GM23338 (cell line): ENCODE measurements around the gene AFM. TPM values are rescaled to one million over a fixed set of nuclear protein-coding genes. Genes with fewer than 3 reads are reported as not detected.

Experiments used
- ATAC-seq: fragments of 200-7000 bp; cut with Tn5 transposase; 3 replicates; pipeline ENCODE4 v1.9.1; 2020
- DNase-seq: peaks from one replicate; pipeline ENCODE4 v3.0.0-alpha.2; 2015; ENCODE audit warnings: low spot score
- H2AFZ ChIP-seq: fragments of 200-600 bp; sonication (generic); 2 replicates; pipeline ENCODE4 v1.8.0; 2016; ENCODE audit warnings: antibody characterized with exemption, mild to moderate bottlenecking, moderate library complexity
- H3F3A ChIP-seq: fragments of 200-600 bp; sonication (generic); replicated peaks from 2 replicates; pipeline ENCODE4 v1.8.0; 2017; ENCODE audit warnings: antibody characterized with exemption, mixed run types, low read depth
- H3K27ac ChIP-seq: fragments of 200-600 bp; sonication (generic); 2 replicates; pipeline ENCODE4 v1.6.1; 2016; ENCODE audit warnings: low read depth
- H3K27me3 ChIP-seq: fragments of 200-600 bp; sonication (generic); 2 replicates; pipeline ENCODE4 v1.8.0; 2016; ENCODE audit warnings: mild to moderate bottlenecking, mixed run types, moderate library complexity; ENCODE audit not compliant: insufficient read depth
- H3K36me3 ChIP-seq: fragments of 200-600 bp; sonication (generic); 2 replicates; pipeline ENCODE4 v1.8.0; 2016; ENCODE audit warnings: mild to moderate bottlenecking; ENCODE audit not compliant: insufficient read depth
- H3K4me1 ChIP-seq: fragments of 200-600 bp; sonication (generic); 2 replicates; pipeline ENCODE4 v1.8.0; 2016; ENCODE audit warnings: mild to moderate bottlenecking, moderate library complexity; ENCODE audit not compliant: insufficient read depth
- H3K4me2 ChIP-seq: fragments of 200-600 bp; sonication (generic); 2 replicates; pipeline ENCODE4 v1.7.1; 2017; ENCODE audit warnings: mixed run types
- H3K4me3 ChIP-seq: fragments of 200-600 bp; sonication (generic); 2 replicates; pipeline ENCODE4 v1.6.1; 2016; ENCODE audit warnings: mixed run types
- H3K79me2 ChIP-seq: fragments of 200-600 bp; sonication (generic); replicated peaks from 2 replicates; pipeline ENCODE4 v1.8.0; 2017; ENCODE audit warnings: mild to moderate bottlenecking; ENCODE audit not compliant: insufficient read depth
- H3K9me2 ChIP-seq: fragments of 200-600 bp; sonication (generic); 2 replicates; pipeline ENCODE4 v1.8.0; 2017; ENCODE audit not compliant: insufficient read depth
- H4K20me1 ChIP-seq: fragments of 200-600 bp; sonication (generic); replicated peaks from 2 replicates; pipeline ENCODE4 v1.8.0; 2017; ENCODE audit warnings: mild to moderate bottlenecking; ENCODE audit not compliant: insufficient read depth
- H3K27ac Mint-ChIP-seq: 2 replicates; pipeline ENCODE4 v1.8.0; 2020; ENCODE audit warnings: inconsistent platforms, mild to moderate bottlenecking, moderate library complexity, mixed read lengths
- H3K27me3 Mint-ChIP-seq: 3 replicates; pipeline ENCODE4 v1.8.0; 2022; ENCODE audit warnings: low read depth, mild to moderate bottlenecking, moderate library complexity, mixed read lengths, inconsistent platforms; ENCODE audit not compliant: insufficient read depth, poor library complexity
- H3K36me3 Mint-ChIP-seq: 3 replicates; pipeline ENCODE4 v1.8.0; 2021; ENCODE audit warnings: low read depth, mild to moderate bottlenecking, inconsistent platforms, moderate library complexity, mixed read lengths
- H3K4me1 Mint-ChIP-seq: 3 replicates; pipeline ENCODE4 v1.8.0; 2020; ENCODE audit warnings: mild to moderate bottlenecking, inconsistent platforms, mixed read lengths
- H3K4me3 Mint-ChIP-seq: 3 replicates; pipeline ENCODE4 v1.8.0; 2021; ENCODE audit warnings: moderate library complexity, mild to moderate bottlenecking, inconsistent platforms, mixed read lengths
- H3K9me3 Mint-ChIP-seq: 3 replicates; pipeline ENCODE4 v1.8.0; 2020; ENCODE audit warnings: moderate library complexity, mild to moderate bottlenecking, inconsistent platforms, mixed read lengths
- CREB1 ChIP-seq: fragments of 250-450 bp; sonication (Bioruptor Pico); IDR thresholded peaks from 2 replicates; pipeline ENCODE4 v1.5.0; 2020; ENCODE audit warnings: low read depth, mild to moderate bottlenecking, moderate library complexity
- CTCF ChIP-seq, 2 experiments: fragments of 200-600 bp in 1 of 2; sonication (generic) in 1 of 2; conservative IDR thresholded peaks; 2 replicates each; pipeline versions ENCODE4 v1.5.1 to v1.6.1; 2016 to 2017; ENCODE audit warnings: antibody characterized with exemption in 2 of 2, low read depth in 2 of 2, mild to moderate bottlenecking in 2 of 2, moderate library complexity in 1 of 2
- ETS1 ChIP-seq: IDR thresholded peaks from 2 replicates; pipeline ENCODE4 v1.6.1; 2016; ENCODE audit warnings: antibody characterized with exemption
- EZH2 ChIP-seq: fragments of 200-600 bp; sonication (generic); IDR thresholded peaks from one replicate; pipeline ENCODE4 v1.8.0; 2017; ENCODE audit warnings: antibody characterized with exemption, mild to moderate bottlenecking, low read depth; ENCODE audit not compliant: unreplicated experiment
- EZH2phosphoT487 ChIP-seq: fragments of 200-600 bp; sonication (generic); IDR thresholded peaks from one replicate; pipeline ENCODE4 v1.8.1; 2018; ENCODE audit warnings: antibody characterized with exemption; ENCODE audit not compliant: unreplicated experiment
- JUNB ChIP-seq: IDR thresholded peaks from one replicate; pipeline ENCODE4 v1.6.1; 2016; ENCODE audit warnings: antibody characterized with exemption; ENCODE audit not compliant: unreplicated experiment
- POLR2AphosphoS5 ChIP-seq: IDR thresholded peaks from 2 replicates; pipeline ENCODE4 v1.6.1; 2016; ENCODE audit warnings: antibody characterized with exemption, low read depth
- REST ChIP-seq: IDR thresholded peaks from one replicate; pipeline ENCODE4 v1.6.1; 2018; ENCODE audit warnings: antibody characterized with exemption; ENCODE audit not compliant: unreplicated experiment
- STAT1 ChIP-seq: IDR thresholded peaks from one replicate; pipeline ENCODE4 v1.6.1; 2016; ENCODE audit warnings: antibody characterized with exemption; ENCODE audit not compliant: unreplicated experiment
- ZNF114 ChIP-seq: fragments of 250-450 bp; sonication (Bioruptor Pico); IDR thresholded peaks from 2 replicates; pipeline ENCODE4 v1.5.0; 2020; ENCODE audit warnings: mild to moderate bottlenecking, moderate library complexity
- ZNF331 ChIP-seq: fragments of 250-450 bp; sonication (Bioruptor Pico); IDR thresholded peaks from 2 replicates; pipeline ENCODE4 v1.5.0; 2020; ENCODE audit warnings: low read depth, mild to moderate bottlenecking, moderate library complexity
- ZNF462 ChIP-seq: fragments of 250-450 bp; sonication (Bioruptor Pico); IDR thresholded peaks from 2 replicates; pipeline ENCODE4 v1.5.0; 2020; ENCODE audit warnings: mild to moderate bottlenecking, moderate library complexity
- polyA plus RNA-seq: library from polyadenylated mRNA; unstranded; fragments of >200 nt; fragmentation: Nextera tagmentation; extraction: Ambion mirVana; gene quantifications from 2 replicates; pipeline ENCODE4 v1.2.1, GENCODE V29; 2016
- total RNA-seq: library from RNA; depleted of rRNA; stranded (reverse); fragments of >200 nt; shearing (Covaris generic); gene quantifications from 2 replicates; pipeline ENCODE4 v1.2.3, GENCODE V29; 2014

AFM gene
- total and polyA plus RNA-seq, 2 experiments from 2014 or later: not detected

- H2AFZ ChIP-seq: no peak overlapping the region
- no peaks in the 10 kb centered on the region for H3K79me2 ChIP-seq
- peaks cover 52% of the 10 kb centered on the region for H3K4me1 ChIP-seq
- peaks cover 3% of the 10 kb centered on the region; the same call in 1 of the 2 replicates for H3K9me2 ChIP-seq
- H3K27ac ChIP-seq: peak overlapping the region; percentile 69
- peak overlapping the region; percentile 24 for H3K4me2 ChIP-seq
- no peaks in the 10 kb centered on the region for H3F3A ChIP-seq
- peak overlapping the region; percentile 78 for H3K27ac Mint-ChIP-seq
- peaks cover 53% of the 10 kb centered on the region for H3K4me1 Mint-ChIP-seq
- 0 out of 2 replicates have a peak overlapping the region, but pooled peaks have one; percentile 3 for H3K4me3 ChIP-seq
- H3K36me3 Mint-ChIP-seq: peaks cover 5% of the 10 kb centered on the region; the same call in 1 of the 3 replicates
- TF ChIP-seq POLR2AphosphoS5 (no peak), STAT1 (no peak), EZH2 (no peak), CTCF (conservative IDR thresholded peaks at IDR 0.05; ENCODE audit: low read depth in 2 of 2) (no peak), JUNB (no peak), CREB1 (CRISPR knock-in tag) (no peak), ZNF462 (no peak), ZNF114 (no peak), REST (no peak), ETS1 (no peak), ZNF331 (CRISPR knock-in tag) (no peak), EZH2phosphoT487 (no peak)
- no peaks in the 10 kb centered on the region for H3K36me3 ChIP-seq
- H4K20me1 ChIP-seq: no peaks in the 10 kb centered on the region
- peaks cover 9% of the 10 kb centered on the region for H3K27me3 Mint-ChIP-seq
- ATAC-seq (peak; percentile 24), DNase-seq (peak; percentile 17)
- peak overlapping the region; percentile 4; the same call in 1 of the 3 replicates for H3K4me3 Mint-ChIP-seq
- H3K27me3 ChIP-seq: no peaks in the 10 kb centered on the region
- H3K9me3 Mint-ChIP-seq: no peaks in the 10 kb centered on the region; the same call in 2 of the 3 replicates
These were observed 29.4 kb upstream of the AFM start for GRCh38 chr4:73451981-73452747.
